Lung microvascular endothelial cell (primary cell): Measurements from ENCODE around the gene CDC42SE2. TPM values are rescaled to one million over a fixed set of nuclear protein-coding genes. Genes with fewer than 3 reads are reported as not detected.
"Not testable (repeated sequence)": the region's sequence is repeated elsewhere in the genome, so short reads cannot be mapped to it uniquely, and the experiment has no call there.

Experiments used
- DNase-seq, 2 donors: peaks; one replicate each; pipeline versions ENCODE4 v3.0.0 to v3.0.0-alpha.2; 2010; ENCODE audit warnings: low read depth in 2 of 2
- total RNA-seq: library from RNA; depleted of rRNA; stranded (reverse); fragments of >200 nt; gene quantifications from 2 replicates; pipeline ENCODE4 v1.2.1, GENCODE V29; 2014

Gene CDC42SE2
- total RNA-seq, 1 donor from 2014 or later: 57.9 TPM

DNA sequence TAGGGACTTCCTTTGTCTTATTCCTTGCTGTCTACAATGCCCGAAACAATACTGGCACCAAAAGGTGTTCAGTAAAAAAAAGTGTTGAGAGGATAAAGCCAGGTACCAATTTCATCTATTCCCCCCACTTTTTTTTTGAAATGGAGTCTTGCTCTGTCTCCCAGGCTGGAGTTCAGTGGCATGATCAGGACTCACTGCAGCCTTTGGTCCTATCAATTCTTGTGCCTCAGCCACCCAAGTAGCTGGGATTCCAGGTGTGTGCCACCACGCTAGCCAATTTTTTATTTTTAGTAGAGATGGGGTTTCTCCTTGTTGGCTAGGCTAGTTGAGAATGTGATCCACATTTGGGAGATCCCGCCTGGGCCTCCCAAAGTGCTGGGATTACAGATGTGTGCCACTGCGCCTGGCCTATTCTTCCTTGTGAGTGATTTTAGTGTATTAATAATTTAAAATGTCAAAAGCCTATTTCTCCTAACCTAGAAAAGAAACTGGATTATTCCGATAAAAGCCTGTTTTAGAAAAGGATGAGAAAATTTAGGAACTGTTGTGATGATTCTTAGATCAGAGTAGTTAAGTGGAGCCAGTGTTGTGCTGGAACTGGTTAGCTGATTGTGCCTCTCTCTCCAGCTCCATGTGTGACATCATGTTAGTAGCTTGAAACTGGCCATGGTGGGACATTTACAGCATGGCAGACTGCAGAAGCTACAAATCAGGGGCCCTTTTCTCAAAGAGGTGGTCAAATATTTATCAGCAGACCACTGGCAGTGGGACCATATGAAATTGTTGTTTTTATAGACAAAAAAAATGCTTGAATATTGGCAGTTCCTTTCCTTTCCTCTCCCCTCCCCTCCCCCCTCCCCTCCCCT lies 14.3 kb downstream of the CDC42SE2 start:
- peak in 1 of 2 donors; percentile 22 for DNase-seq

- not testable (repeated sequence) for DNase-seq
Measured at GRCh38 chr5:131278741-131279124, 14.9 kb downstream of the CDC42SE2 start.

- no peak for DNase-seq
Measured at GRCh38 chr5:131279204-131279603, 15.4 kb downstream of the CDC42SE2 start.

- DNase-seq: no peak
Measured at GRCh38 chr5:131280417-131280816, 16.6 kb downstream of the CDC42SE2 start.

GRCh38 chr5:131281133-131281867 lies 17.4 kb downstream of the CDC42SE2 start:
- DNase-seq: no peak

- DNase-seq: no peak
Measured at GRCh38 chr5:131281868-131282234, 18.0 kb downstream of the CDC42SE2 start.

DNA sequence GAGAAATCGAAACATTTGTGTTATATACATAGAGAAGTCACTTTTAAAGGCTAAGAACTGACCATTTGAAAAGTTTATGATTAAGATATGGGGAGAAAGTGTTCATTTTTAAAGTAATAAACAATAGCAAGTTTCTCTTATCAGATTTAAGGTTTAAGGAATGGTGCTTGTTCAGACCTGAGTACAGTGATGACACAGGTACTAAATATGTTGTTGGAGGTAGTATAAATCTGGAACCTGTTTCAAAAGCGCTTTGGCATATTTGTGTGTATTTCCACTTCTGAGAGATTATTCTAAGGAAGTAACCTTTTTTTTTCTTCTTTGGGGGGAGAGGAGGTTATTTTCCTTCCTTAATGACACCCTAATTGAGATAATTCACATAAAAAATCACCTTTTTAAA lies 18.4 kb downstream of the CDC42SE2 start:
- DNase-seq: no peak

DNA sequence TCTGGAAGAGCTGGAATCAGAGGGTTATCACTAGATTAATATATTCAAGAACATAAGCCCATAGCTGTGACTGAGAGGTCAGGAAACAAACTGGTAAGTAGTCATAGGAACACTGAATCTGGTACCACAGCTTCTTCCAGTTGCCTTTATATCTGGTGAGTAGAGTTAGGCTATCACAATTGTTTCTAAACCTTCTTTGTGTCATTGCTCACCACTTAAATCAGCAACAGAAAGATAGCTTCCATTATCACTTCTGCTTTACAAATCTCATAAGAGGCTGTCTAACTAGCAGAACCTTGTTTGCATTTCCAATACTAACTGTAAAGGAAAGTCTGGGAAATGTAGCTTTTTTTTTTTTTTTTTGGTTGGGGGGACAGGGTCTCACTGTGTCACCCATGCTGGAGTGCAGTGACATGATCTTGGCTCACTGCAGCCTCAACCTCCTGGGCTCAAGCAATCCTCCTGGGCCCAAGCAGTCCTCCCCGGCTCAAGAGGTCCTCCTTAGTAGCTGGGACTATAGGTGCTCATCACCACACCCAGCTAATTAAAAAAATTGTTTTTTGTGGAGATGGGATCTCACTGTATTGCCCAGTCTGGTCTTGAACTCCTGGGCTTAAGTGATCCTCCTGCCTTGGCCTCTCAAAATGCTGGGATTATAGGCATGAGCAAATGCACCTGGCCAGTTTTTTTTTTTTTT lies 22.0 kb downstream of the CDC42SE2 start:
- no peak for DNase-seq

DNA sequence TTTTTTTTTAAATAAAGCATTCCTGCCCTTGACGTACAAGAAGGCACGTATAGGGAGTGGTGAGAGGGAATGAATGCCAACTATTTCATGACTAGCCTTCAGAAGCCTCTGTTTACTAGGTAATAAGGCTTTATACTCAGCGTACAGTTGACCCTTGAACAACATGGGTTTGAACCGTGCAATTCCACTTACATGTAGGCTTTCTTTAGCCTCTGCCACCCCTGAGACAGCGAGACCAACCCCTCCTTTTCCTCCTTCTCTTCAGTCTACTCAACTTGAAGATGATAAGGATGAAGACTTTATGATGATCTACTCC lies 22.5 kb downstream of the CDC42SE2 start:
- DNase-seq: no peak

DNA sequence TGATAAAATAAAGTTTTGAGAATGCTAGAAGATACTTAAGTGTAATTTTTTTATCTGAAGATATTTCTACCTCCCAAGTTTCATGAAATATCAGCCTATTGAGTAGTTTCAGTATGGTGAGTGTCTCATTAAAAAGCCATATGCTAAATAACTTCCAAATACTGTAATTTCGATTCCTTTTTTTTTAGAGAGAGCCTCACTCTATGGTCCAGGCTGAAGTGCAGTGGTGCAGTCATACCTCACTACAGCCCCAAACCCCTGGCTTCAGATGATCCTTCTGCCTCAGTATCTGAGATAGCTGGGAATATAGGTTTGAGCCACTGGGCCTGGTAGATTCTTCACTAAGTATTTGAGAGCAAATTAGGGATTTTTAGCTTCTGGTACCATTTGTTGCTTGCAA lies 24.5 kb downstream of the CDC42SE2 start:
- no peak for DNase-seq

GRCh38 chr5:131289738-131290137 lies 25.9 kb downstream of the CDC42SE2 start:
- DNase-seq: no peak

DNA sequence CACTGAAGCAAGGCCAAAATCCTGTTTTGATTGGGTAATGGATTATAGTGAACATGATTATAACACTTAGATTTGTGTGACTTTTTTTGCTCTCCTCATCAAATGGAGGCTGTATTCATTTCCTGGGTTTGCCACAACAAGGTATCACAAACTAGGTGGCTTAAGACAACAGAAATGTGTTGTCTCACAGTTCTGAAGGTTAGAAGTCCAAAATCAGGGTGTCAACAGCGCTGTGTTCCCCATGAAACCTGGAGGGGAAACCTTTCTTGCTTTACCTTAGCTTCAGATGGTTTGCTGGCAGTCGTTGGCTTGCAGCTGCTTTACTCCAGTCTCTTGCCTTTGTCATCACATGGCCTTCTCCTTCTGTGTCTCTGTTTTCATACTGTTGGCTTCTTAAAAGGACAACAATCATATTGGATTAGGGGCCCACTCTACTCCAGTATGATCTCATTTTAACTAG lies 32.4 kb downstream of the CDC42SE2 start:
- DNase-seq: no peak

- DNase-seq: no peak
Measured at GRCh38 chr5:131297886-131298285, 34.0 kb downstream of the CDC42SE2 start.

DNA sequence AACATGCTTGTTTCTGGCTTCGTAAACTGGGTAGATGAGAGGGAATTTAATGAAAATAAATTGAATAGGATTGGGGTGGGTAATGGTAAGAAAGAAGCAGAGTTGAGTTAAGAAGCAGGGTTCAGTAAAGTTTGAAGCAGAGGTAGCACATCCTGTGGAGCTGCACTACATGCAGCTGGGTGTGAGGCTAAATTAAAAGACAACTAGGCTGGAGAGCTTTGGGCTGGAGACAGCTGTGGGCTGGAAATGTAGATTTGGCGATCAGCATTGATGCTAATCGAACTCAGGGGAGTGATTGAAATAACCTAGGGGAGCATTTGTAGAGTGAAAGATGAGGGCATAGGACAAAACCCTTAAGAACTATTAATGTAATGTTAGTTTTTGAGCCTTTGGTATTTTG lies 35.6 kb downstream of the CDC42SE2 start:
- no peak for DNase-seq

DNA sequence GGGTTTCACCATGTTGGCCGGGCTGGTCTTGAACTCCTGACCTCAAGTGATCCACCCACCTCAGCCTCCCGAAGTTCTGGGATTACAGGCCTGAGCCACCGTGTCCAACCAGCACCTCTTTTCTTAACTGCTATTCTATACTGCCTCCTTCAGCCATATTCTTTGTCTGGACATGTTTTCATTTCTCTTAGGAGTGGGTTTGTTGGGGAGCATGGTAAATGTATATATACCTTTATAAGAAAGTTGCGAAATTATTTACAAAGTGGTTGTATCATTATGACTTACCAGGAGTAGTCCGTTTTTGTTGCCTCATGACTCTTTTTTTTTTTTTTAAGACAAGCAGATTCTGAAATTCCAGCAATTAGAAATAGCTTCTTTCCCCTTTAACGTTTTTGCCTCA lies 38.7 kb downstream of the CDC42SE2 start:
- no peak for DNase-seq

- DNase-seq: no peak
Measured at GRCh38 chr5:131303537-131303936, 39.7 kb downstream of the CDC42SE2 start.

GRCh38 chr5:131304414-131304813 lies 40.6 kb downstream of the CDC42SE2 start:
- no peak for DNase-seq

- DNase-seq: no peak
Measured at GRCh38 chr5:131305138-131305689, 41.4 kb downstream of the CDC42SE2 start.

- DNase-seq: peak in 1 of 2 donors; percentile 11
Measured at GRCh38 chr5:131305906-131306305, 42.1 kb downstream of the CDC42SE2 start.

DNA sequence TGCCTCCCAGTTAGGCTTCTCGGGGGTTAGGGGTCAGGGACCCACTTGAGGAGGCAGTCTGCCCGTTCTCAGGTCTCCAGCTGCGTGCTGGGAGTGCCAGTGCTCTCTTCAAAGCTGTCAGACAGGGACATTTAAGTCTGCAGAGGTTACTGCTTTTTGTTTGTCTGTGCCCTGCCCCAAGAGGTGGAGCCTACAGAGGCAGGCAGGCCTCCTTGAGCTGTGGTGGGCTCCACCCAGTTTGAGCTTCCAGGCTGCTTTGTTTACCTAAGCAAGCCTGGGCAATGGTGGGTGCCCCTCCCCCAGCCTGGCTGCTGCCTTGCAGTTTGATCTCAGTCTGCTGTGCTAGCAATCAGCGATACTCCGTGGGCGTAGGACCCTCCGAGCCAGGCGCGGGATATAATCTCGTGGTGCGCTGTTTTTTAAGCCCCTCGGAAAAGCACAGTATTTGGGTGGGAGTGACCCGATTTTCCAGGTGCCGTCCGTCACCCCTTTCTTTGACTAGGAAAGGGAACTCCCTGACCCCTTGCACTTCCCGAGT lies 48.5 kb downstream of the CDC42SE2 start:
- DNase-seq: not testable (repeated sequence)

DNA sequence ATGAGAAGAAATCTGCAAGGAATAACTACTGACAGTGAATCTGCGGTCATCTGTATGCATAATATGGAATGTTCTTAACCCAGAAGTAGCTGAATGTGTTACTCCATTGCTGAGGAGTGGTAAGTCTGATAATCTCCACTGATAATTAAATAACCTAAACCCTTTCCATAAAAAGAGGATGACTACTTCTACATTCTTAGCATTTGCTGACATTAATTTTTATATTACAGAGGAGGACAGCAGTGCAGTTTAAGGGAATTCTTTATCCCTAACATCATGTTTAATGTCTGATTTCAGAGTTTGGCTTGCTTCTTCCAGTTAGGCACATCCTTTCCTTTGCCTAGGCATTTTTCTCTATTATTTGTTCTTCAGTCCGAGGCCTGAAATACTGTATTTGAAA lies 52.2 kb downstream of the CDC42SE2 start:
- no peak for DNase-seq

GRCh38 chr5:131316822-131317221 lies 53.0 kb downstream of the CDC42SE2 start:
- DNase-seq: no peak
